ENCODE data around the gene CDHR2.
A peak's percentile ranks its signal among the peaks of the same experiment; 100 is the strongest.
"Not testable (repeated sequence)": the region's sequence is repeated elsewhere in the genome, so short reads cannot be mapped to it uniquely, and the experiment has no call there.

The CDHR2 gene

GRCh38 chr5:176541338-176542134 lies 7.6 kb upstream of the CDHR2 start:
- peak; percentile 41 to 63 for DNase-seq

GRCh38 chr5:176542135-176542595 lies 7.0 kb upstream of the CDHR2 start:
- no peak for DNase-seq

- DNase-seq = peak; percentile 22 to 23
Measured at GRCh38 chr5:176542596-176543427, 6.3 kb upstream of the CDHR2 start.

- DNase-seq = peak; percentile 83 to 87
Measured at GRCh38 chr5:176543428-176544182, 5.5 kb upstream of the CDHR2 start.

GRCh38 chr5:176545388-176545736 lies 3.8 kb upstream of the CDHR2 start:
- no peak for DNase-seq

GRCh38 chr5:176545737-176546509 lies 3.2 kb upstream of the CDHR2 start:
- no peak for DNase-seq

GRCh38 chr5:176547802-176548201 lies 1.3 kb upstream of the CDHR2 start:
- no peak for DNase-seq

GRCh38 chr5:176549871-176550270 lies 729 bp downstream of the CDHR2 start:
- no peak for DNase-seq

- no peak for DNase-seq
Measured at GRCh38 chr5:176550275-176550831, 1.2 kb downstream of the CDHR2 start.

GRCh38 chr5:176550937-176551336 lies 1.8 kb downstream of the CDHR2 start:
- not testable (repeated sequence) for DNase-seq

- no peak for DNase-seq
Measured at GRCh38 chr5:176552332-176552869, 3.3 kb downstream of the CDHR2 start.

GRCh38 chr5:176553260-176554085 lies 4.3 kb downstream of the CDHR2 start:
- no peak for DNase-seq

GRCh38 chr5:176557846-176558245 lies 8.7 kb downstream of the CDHR2 start:
- no peak for DNase-seq

- DNase-seq = no peak
Measured at GRCh38 chr5:176559683-176560082, 10.5 kb downstream of the CDHR2 start.

- DNase-seq = no peak
Measured at GRCh38 chr5:176560364-176560763, 11.2 kb downstream of the CDHR2 start.

- DNase-seq = no peak
Measured at GRCh38 chr5:176561259-176561658, 12.1 kb downstream of the CDHR2 start.

- DNase-seq = no peak
Measured at GRCh38 chr5:176562189-176562588, 13.0 kb downstream of the CDHR2 start.

- no peak for DNase-seq
Measured at GRCh38 chr5:176564002-176564401, 14.9 kb downstream of the CDHR2 start.

- DNase-seq = no peak
Measured at GRCh38 chr5:176565760-176566288, 16.7 kb downstream of the CDHR2 start.

- no peak for DNase-seq
Measured at GRCh38 chr5:176568657-176569056, 19.5 kb downstream of the CDHR2 start.

GRCh38 chr5:176570044-176570443 lies 20.9 kb downstream of the CDHR2 start:
- no peak for DNase-seq

Data from SHP77 (cell line).